ENCODE data around the gene ALKBH7.
"Not testable (repeated sequence)": the region's sequence is repeated elsewhere in the genome, so short reads cannot be mapped to it uniquely, and the experiment has no call there.

ALKBH7 gene

GRCh38 chr19:6373096-6373812, 660 bp downstream of the ALKBH7 start:
- DNase-seq = peak; percentile 67

- DNase-seq = peak; percentile 18
These were observed 1.2 kb downstream of the ALKBH7 start for GRCh38 chr19:6373813-6374108.

DNA sequence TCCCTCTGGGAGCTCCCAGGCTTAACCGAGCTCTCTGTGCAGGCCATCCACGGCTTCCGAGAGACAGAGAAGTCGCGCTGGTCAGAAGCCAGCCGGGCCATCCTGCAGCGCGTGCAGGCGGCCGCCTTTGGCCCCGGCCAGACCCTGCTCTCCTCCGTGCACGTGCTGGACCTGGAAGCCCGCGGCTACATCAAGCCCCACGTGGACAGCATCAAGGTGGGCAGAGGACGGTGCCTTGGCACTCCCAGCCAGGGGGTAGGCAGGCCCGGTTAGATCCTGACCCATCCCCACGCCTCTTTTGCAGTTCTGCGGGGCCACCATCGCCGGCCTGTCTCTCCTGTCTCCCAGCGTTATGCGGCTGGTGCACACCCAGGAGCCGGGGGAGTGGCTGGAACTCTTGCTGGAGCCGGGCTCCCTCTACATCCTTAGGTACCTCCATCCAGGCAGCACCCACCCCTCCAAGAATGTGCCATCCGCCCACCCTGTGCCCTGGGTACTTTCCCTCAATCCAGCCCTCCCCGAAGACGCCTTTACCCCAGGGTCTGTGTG, 1.6 kb downstream of the ALKBH7 start:
- DNase-seq = no peak

DNA sequence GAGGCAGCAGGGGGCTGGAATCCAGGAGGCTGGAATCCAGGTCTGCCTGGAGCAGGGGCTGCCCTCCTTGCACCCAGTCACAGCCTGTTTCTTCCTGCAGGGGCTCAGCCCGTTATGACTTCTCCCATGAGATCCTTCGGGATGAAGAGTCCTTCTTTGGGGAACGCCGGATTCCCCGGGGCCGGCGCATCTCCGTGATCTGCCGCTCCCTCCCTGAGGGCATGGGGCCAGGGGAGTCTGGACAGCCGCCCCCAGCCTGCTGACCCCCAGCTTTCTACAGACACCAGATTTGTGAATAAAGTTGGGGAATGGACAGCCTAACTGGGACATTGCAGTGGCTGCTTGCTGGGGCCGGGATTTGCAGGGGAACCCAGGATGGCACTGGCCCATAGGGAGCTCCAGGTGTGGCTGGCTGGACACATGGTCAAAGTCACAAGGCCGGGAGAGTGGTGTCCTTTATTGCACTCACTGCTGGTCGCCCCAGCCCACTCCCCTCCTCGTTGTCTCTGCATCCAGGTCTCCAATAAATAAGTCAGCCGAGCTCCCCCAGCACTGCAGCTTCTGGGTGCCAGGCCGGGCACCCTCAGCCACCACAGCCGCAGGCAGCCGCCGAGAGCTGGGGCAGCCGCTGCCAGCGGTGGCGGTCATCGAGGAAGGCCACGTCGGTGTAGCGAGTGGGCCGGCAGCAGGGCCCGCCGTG, 2.3 kb downstream of the ALKBH7 start:
- DNase-seq = no peak

GRCh38 chr19:6375411-6376010, 2.9 kb downstream of the ALKBH7 start, which contains the start of gene PSPN:
TSS of gene PSPN (minus strand) at chr19:6375933. CDS start at chr19:6375849, 84 bp downstream.
- DNase-seq = no peak

- DNase-seq = no peak
These were observed 4.1 kb downstream of the ALKBH7 start for GRCh38 chr19:6376512-6377190.

DNA sequence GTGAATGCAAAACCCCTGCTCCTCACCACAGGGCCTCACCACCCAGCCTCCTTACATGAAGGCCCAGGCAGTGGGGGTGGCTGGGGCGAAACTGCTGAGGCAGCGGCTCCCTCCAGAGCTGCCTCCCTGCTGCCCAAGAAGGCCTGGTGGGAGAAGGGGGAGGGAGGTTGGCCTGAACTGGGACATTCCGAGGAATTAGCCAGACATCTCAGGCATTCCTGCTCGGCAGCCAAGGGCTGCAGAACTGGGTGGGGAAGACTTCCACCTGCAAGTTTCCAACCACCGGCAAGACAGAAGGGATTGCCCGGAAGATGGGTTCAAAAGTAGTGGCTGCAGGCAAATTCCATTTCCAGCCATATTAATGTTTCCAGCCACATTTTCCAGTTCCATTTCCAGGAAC, 5.4 kb downstream of the ALKBH7 start:
- peak; percentile 28 for DNase-seq

DNA sequence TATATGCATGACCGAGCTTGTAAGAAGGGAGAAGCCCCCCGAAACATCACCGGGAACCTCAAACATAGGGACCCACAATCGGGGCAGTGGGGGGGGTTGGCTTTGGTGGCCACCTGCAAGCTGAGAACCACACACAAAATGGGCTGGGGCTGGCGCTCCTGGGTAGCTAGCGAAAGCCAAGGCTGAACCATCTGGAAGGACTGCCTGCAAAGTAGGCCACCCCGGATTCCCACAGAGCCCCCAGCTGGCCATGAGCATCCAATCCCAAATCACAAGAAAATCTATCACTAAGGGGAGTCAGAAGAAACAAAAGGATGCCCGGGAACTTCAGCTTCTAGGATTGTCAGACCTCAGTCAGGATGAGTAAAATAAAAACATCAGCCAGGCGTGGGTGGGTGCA, 5.9 kb downstream of the ALKBH7 start:
- peak; percentile 51 for DNase-seq

- no peak for DNase-seq
These were observed 7.2 kb downstream of the ALKBH7 start for GRCh38 chr19:6379744-6380143.

DNA sequence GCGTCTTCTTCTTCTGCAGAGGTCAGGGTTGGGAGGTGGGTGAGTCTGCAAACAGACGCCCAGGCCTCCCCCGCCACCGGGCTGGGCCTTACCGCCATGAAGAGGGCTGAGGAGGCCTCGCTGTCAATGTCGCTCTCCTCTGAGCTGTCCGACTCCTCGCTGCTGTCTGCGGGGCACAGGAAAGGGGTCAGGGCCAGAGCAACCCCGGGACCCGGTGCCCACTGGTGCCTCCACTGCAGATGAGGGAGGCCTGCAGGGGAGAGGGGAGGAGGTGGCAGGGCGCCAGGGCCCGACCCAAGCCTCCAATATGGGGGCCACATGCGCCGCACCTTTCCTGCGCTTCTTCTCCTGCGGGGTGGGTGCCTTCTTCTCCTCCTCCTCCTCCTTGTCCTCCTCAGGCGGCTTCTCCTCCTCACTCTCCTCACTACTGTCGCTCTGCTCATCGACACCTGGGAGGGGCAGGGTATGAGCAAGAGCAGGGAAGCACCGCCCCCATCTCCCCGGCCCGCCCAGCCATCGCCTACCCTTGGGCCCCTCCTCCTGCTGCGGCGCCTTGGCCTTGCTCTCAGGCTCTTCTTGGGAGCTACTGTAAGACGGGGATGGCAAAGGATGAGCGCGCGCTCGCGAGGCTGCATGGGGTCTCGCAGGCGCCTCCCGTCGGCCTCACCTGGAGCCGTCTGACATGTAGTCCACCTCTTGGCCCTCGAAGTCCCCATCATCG, 8.6 kb downstream of the ALKBH7 start:
- DNase-seq = no peak

GRCh38 chr19:6383188-6383587, 10.6 kb downstream of the ALKBH7 start:
- DNase-seq = no peak

DNA sequence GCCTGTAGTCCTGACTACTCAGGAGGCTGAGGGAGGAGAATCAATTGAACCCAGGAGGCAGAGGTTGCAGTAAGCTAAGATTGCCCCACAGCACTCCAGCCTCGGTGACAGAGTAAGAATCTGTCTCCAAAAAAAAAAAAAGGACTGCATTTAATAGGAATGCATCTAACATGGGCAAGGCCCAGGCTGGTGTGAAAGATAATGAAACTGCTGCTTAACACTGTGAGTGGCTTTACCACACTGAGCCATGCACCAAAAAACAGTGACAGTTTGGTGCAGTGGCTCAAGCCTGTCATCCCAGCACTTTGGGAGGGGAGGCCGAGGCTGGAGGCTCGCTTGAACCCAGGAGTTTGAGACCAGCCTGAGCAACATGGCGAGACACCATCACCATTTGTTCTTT, 11.8 kb downstream of the ALKBH7 start:
- DNase-seq = no peak

DNA sequence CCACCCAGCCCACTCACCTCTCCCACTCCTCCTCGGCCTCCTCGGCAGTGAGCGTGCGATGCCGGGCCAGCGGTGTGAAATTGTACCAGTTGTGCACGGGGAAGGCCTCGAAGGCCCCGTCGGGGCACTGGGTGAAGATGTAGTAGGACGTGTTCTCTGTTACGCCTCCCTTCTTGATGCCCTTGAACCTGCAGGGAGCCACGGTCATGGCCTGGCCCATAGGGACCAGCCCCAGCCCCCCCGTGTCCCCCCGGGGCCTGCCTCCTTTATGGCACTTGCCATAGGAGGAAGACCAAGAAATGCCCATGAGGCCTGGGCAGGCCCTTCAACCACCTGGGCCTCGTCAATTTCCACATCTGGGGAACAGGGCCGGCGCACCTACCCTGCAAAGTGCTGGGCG, 14.8 kb downstream of the ALKBH7 start:
- no peak for DNase-seq

DNA sequence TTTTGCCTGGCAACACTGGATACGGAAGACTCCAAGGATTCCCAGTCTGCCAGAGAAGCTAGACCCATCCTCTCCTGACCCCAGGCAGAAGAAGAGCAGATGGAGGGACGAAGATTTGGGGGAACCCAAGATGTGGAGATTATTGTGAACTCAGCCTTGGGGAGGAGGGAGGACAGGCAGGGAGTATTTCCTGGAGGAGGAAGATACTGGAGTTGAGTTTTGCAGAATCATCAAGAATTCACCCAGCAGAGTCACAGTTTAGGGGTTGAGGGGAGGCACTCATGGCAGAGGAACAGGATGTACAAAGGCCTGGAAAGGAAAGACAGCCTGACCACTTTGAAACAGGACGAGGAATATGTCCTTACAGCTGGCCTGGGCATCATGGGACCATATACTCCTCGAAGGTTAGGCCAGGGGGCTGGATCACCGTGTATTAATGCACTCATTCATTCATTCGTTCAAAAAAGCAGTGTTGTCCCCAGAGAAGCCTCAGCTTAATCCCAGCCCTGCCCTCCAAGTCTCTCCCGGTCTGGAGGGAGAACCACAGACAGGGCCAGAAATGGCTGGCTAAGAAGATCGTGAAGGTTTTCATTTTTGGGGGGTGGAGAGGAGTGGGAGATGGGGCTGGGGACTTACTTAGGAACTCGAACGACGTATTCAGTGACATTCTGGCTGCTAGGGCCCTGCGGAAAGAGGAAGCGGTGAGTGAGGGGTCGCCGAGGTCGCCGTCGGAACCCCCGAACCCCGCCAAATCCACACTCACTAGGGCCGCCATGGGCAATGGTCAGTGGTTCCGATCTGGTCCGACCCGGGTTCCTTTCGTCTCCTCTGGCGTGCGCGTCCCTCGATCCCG, 19.9 kb downstream of the ALKBH7 start:
- DNase-seq = no peak

DNA sequence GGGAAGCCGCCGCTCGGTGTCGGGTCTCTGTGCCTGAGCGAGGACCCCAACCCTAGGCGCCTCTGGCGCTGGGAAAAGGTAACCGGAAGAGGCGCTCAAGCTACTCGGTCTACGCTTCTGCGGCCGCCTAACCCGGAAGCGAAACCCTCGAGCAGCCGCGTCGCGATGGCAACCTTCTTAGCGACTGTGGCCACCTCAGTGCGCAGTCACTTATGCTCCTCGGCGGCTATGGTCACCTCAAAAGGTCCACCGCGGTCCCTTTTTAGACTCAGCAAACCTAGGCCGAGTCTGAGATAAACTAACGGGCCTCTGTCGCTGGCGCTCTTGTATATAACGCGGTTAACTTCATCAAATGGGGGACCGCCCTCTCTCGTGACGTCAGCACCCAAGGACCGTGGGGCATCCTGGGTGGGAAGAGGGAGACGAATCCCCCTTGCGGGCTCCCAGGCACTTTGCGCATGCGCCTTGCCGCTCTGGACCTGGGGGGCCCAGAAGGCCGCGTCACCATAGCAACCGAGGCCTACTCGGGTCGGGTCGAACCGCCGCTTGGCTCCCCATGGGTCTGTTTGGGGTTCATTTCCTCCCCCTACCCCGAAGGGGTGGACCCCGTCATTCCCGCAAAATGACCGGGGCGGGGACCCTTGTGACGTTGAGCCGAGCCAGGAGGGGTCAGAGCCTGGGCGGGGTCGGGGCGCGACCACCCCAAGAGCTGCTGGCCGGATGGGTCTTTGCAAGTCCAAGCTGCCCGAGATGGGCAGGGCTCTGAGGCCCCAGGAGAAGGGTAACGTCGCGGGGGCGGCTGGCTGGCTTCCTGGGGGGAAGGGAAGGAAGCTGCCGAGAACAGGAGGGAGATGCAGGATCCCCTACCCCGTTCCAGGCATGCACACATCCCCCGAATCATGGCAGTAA, 20.7 kb downstream of the ALKBH7 start, which contains the start of gene GTF2F1:
Gene GTF2F1, minus strand, starts transcription at position 91 of the 909 bp plus-strand sequence. CDS start 169 bp downstream, outside the sequence.
- peak; percentile 100 for DNase-seq

GRCh38 chr19:6393983-6394412, 21.4 kb downstream of the ALKBH7 start:
- no peak for DNase-seq

DNA sequence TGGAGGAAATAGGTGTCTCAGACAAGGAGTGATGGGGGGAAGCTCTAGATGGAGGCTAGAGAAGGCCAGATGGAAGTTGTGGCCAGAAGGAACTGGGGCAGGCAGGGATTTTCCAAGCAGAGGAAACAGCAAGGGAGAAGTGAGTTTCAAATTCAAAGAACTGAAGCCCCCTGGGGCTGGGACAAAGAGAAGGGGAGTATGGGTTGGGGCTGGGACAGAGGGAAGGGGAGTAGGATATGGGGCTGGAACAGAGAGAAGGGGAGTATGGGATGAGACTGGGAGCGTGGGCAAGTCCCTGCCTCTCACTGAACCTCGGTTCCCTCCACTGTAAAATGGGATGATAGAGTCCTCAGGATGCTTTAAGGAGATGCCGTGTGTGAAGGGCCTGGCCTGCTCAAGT, 22.2 kb downstream of the ALKBH7 start:
- DNase-seq = no peak

GRCh38 chr19:6396305-6396704, 23.7 kb downstream of the ALKBH7 start:
- no peak for DNase-seq

DNA sequence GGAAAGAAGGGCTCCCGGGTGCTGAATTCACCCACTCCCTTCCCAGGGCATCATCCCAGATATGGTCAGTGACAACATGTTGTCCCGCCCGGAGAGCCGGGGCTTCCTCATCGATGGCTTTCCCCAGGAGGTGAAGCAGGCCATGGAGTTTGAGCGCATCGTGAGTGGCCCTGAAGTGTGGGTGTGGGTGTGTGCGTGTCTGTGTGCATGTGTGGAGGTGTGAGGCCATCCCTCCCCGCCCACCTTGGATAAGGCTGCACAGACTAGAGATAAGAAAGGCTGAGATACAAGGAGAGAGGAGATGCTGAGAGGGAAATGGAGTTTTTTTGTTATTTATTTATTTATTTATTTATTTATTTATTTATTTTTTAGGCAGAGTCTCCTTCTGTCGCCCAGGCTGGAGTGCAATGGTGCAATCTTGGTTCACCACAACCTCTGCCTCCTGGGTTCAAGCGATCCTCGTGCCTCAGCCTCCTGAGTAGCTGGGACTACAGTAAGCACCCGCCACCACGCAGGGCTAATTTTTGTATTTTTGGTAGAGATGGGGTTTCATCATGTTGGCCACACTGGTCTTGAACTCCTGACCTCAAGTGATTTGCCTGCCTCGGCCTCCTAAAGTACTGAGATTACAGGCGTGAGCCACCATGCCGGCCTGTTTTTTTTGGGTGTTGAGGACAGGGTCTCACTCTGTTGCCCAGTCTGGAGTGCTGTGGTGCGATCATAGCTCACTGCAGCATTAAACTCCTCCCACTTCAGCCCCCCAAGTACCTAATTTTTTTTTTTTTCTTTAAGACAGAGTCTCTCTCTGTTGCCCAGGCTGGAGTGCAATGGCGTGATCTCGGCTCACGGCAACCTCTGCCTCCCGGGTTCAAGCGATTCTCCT, 27.7 kb downstream of the ALKBH7 start:
- DNase-seq = not testable (repeated sequence)
